GM18498 (cell line): ENCODE measurements around the gene ZFP69B.
A peak's percentile ranks its signal among the peaks of the same experiment; 100 is the strongest.
"Not testable (repeated sequence)": the region's sequence is repeated elsewhere in the genome, so short reads cannot be mapped to it uniquely, and the experiment has no call there.

Source experiments
- ATAC-seq: cut with Tn5 transposase; IDR thresholded peaks from one replicate; pipeline ENCODE4 v1.9.1; 2021; ENCODE audit warnings: mild to moderate bottlenecking, moderate library complexity; ENCODE audit not compliant: unreplicated experiment

ZFP69B gene

GRCh38 chr1:40435471-40435870, 14.8 kb upstream of the ZFP69B start:
- ATAC-seq = no peak

DNA sequence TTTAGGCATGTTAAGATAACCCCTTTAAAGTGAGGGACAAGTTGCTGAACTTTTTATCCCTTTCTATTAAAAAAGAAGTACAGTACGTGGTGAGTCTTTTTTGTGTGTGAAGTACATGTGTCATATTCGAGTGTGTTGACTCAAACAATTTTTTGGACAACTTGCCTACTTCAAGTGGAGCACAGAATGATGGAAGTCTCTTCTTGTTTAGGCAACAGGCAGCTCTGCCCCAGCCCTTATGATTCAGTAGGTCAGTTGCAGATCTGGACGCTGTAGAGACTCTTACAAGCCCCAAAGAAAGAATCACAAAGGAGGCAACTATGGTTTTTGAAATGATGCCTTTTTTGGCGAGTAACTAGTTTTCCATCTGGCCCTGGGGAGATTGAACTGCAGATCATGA, 14.4 kb upstream of the ZFP69B start:
- ATAC-seq = no peak

DNA sequence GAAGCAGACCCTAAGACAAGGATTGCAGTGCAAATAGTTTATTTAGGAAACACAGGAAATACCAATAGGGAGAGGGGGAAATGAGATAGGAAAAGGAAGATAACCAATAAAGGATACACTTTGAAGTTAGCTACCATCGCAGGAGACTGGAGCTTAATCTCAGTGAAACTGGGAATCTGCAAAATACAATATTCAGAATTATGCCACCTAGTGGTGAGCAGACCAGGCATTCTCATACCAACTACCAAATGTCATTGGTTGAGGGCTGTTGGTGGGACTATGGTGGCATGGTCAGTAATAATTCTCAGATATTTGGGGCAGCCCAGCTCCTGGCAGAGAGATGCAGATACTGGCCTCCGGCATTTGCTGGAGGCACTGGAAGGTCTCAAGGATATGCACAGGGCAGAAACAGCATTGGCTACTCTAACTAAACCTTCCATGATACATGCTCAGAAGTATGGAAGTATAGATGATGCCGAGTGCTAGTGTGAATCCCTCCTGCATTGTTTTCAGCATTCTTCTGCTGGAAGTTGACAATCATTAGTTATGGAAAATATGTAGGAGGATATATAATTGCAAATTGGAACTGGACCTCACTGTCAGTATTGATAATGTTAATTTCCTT, 11.8 kb upstream of the ZFP69B start:
- ATAC-seq = no peak

- no peak for ATAC-seq
Measured at GRCh38 chr1:40439247-40439646, 11.0 kb upstream of the ZFP69B start.

GRCh38 chr1:40450495-40451237, 390 bp downstream of the ZFP69B start:
- no peak for ATAC-seq

DNA sequence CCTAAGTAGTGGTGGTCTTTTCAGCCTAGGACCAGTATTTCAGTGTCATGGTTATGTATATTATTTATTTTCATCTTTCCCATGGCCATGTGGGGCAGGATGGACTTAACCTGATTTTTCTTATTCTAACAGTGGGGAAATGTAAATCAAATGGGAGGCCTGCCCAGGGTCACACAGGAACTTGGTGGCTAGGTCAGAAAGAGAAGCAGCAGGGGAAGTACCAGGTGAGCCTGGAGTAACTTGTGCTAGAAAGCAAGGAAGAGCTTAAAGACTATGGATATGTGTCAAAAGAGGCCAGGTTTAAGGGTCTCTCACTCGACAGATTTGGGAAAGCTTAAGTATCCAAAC, 936 bp downstream of the ZFP69B start:
- no peak for ATAC-seq

GRCh38 chr1:40454873-40455272, 4.6 kb downstream of the ZFP69B start:
- ATAC-seq = no peak

GRCh38 chr1:40462956-40463590, 12.8 kb downstream of the ZFP69B start:
- no peak for ATAC-seq

- no peak for ATAC-seq
Measured at GRCh38 chr1:40469327-40469726, 19.1 kb downstream of the ZFP69B start.

DNA sequence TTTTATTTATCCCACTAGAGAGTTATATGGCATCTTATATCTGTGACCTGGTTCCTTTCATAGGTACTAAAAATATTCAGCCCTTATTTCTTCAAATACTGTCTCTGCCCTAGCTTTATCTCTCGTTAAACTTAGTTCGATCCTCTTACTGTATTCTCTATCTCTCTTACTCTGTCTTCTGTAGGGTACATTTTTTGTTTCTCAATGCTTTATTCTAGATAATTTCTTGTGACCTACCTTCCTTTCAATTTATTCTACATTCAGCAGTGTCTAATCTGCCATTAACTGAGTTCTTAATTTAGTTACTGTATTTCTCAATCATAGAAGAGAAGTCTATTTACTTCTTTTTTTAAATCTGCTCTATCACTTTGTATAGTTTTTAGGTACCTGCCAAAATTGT, 25.0 kb downstream of the ZFP69B start:
- ATAC-seq = no peak

DNA sequence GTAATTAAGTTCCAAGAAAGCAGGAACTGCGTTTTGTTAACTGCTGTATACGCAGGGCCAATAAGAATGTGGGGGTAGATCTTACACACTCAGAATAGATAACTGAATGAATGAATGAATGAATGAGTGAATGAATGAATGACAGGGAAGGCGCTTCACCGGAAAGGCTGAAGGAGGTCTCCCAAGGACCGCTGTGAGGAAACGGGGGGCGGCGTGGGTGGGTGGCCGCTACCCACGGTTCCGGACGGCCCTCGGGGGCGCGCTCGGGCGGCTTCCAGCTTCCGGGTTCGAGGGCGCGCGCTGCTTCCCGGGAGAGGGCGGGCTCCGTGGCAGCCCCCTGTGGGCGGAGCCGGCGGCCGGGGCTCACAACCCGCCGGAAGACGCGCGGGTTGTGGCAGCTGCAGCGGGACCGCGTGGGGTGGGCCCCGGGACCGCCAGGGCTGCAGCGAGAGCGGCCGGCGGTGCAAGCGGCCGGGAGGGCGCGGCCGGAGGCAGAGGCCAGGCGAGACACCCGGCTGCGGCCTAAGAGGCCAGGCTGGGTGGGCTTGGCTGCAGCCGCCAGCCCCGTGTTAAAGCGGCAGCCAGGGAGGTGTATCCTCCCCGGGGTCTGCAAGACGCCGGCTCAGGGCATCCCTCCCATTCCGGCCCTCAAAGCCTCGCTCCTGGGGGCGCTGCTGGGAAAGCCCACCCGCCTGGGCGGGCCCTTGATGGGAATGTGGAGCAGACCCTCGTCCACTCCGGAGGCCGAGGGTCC, 26.8 kb downstream of the ZFP69B start, which contains the start of gene ZFP69:
ZFP69 (plus strand) TSS at position 367 of the 754 bp plus-strand sequence. CDS start 2,072 bp downstream, outside the sequence.
- peak; percentile 83 for ATAC-seq

DNA sequence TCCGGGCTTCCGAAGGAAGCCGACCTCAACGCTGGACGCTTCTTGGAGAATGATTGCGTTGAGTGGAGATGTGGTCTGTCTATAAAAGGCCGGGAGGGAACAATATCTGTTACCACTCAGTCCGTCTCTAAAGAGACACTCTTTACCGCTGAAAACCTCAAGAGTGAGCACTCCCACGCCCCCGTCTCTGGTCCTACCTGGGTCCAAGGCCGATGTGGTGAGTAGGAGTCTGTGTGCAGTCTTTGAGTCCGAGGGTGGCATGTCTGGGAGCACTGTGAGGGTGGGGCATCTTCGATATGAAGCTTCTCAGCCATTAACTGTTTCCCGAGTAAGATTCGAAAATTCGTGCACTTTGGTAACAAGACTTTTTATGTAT, 27.4 kb downstream of the ZFP69B start:
- ATAC-seq = peak; percentile 23

- no peak for ATAC-seq
Measured at GRCh38 chr1:40478276-40478675, 28.0 kb downstream of the ZFP69B start.

GRCh38 chr1:40479156-40479555, 28.9 kb downstream of the ZFP69B start:
- no peak for ATAC-seq

DNA sequence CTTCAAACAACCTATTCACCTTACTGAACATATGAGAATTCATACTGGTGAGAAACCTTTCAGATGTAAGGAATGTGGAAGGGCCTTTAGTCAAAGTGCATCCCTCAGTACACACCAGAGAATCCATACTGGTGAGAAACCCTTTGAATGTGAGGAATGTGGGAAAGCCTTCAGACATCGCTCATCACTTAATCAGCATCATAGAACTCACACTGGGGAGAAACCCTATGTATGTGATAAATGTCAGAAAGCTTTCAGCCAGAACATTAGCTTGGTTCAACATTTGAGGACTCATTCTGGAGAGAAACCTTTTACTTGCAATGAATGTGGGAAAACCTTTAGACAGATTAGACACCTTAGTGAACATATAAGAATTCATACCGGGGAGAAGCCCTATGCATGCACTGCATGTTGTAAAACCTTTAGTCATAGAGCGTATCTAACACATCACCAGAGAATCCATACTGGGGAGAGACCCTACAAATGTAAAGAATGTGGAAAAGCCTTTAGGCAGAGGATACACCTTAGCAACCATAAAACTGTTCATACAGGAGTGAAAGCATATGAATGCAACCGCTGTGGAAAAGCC, 45.1 kb downstream of the ZFP69B start:
- ATAC-seq = no peak

- ATAC-seq = not testable (repeated sequence)
Measured at GRCh38 chr1:40502651-40503050, 52.4 kb downstream of the ZFP69B start.

GRCh38 chr1:40507973-40508372, 57.7 kb downstream of the ZFP69B start:
- ATAC-seq = no peak

- peak; percentile 88 for ATAC-seq
Measured at GRCh38 chr1:40508375-40509341, 58.4 kb downstream of the ZFP69B start, which contains the start of gene EXO5. EXO5 (plus strand) TSS chr1:40508767; CDS start chr1:40514545, 5,778 bp downstream.
